ENCODE measurements around the gene MCFD2. TPM values are rescaled to one million over a fixed set of nuclear protein-coding genes. Genes with fewer than 3 reads are reported as not detected.

MCFD2 gene
- polyA plus RNA-seq, 2 donors: 12.4 to 20.4 TPM

DNA sequence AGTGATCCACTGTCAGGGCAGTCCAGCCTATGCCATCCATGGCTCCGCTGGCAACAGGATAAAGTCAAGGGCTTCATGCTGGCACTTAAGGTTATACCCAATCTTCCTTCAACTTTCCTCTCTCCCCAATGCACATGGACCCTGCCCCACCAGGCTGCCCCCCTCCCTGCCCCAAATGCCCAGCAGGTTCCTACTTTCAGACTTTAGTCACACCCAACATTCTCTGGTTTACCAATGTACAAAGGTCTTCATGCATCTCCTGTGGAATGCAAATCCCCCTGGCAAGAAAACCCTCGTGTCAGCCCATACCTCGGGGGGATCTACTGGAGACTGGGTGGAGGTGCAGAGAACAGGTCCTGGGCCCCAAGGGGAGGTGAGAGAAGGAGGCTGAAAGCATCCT lies 59.3 kb downstream of the MCFD2 start:
- H3K9me3 ChIP-seq (ENCODE audit: control insufficient read depth in 2 of 2, insufficient read depth in 1 of 2, low read depth in 1 of 2, low read length in 1 of 2): no peaks in the 10 kb centered on the region
- 79 to 82% methylated on average over 3 of the region's 3 CpGs for WGBS, 2 donors
- no peaks in the 10 kb centered on the region for H3K36me3 ChIP-seq (ENCODE audit: control insufficient read depth in 2 of 2, insufficient read depth in 2 of 2, low read length in 1 of 2)
- H3K27ac ChIP-seq (ENCODE audit: low read depth in 2 of 2, low read length in 1 of 2): peak overlapping the region in 1 of 2 donors; percentile 34
- H3K27me3 ChIP-seq (ENCODE audit: control insufficient read depth in 1 of 2, insufficient read depth in 2 of 2, low read length in 2 of 2): no peaks in the 10 kb centered on the region
- H3K4me3 ChIP-seq (ENCODE audit: low read depth in 1 of 2, low read length in 2 of 2): no peak overlapping the region
- H3K4me1 ChIP-seq (ENCODE audit: control insufficient read depth in 2 of 2, insufficient read depth in 2 of 2, low read length in 1 of 2): peaks cover 4 to 6% of the 10 kb centered on the region in 2 donors

DNA sequence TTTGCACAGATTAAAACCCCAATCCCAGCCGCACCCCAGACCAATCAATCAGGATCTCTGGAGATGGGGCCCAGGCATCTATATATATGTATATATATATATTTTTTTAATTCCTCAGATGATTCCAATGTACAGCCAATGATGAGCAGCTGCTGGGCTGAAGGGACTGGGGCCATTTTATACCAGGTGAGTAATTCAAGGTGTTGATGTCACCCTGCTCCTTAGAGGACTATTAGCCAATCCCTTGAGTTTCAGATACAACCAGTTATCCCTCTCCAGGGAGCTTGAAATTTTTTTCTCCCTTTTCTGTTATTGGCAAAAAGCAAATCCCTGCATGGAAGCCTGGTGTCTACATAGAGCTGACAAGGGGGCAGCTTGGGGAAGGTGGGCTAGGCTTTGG lies 59.8 kb downstream of the MCFD2 start:
- peaks cover 4 to 6% of the 10 kb centered on the region in 2 donors for H3K4me1 ChIP-seq (ENCODE audit: control insufficient read depth in 2 of 2, insufficient read depth in 2 of 2, low read length in 1 of 2)
- H3K27ac ChIP-seq (ENCODE audit: low read depth in 2 of 2, low read length in 1 of 2): peak overlapping the region; percentile 25 to 66
- no peaks in the 10 kb centered on the region for H3K9me3 ChIP-seq (ENCODE audit: control insufficient read depth in 2 of 2, insufficient read depth in 1 of 2, low read depth in 1 of 2, low read length in 1 of 2)
- H3K27me3 ChIP-seq (ENCODE audit: control insufficient read depth in 1 of 2, insufficient read depth in 2 of 2, low read length in 2 of 2): no peaks in the 10 kb centered on the region
- H3K36me3 ChIP-seq (ENCODE audit: control insufficient read depth in 2 of 2, insufficient read depth in 2 of 2, low read length in 1 of 2): no peaks in the 10 kb centered on the region
- H3K4me3 ChIP-seq (ENCODE audit: low read depth in 1 of 2, low read length in 2 of 2): no peak overlapping the region
- 53 to 77% methylated on average over 1 of the region's 1 CpG for WGBS, 2 donors

DNA sequence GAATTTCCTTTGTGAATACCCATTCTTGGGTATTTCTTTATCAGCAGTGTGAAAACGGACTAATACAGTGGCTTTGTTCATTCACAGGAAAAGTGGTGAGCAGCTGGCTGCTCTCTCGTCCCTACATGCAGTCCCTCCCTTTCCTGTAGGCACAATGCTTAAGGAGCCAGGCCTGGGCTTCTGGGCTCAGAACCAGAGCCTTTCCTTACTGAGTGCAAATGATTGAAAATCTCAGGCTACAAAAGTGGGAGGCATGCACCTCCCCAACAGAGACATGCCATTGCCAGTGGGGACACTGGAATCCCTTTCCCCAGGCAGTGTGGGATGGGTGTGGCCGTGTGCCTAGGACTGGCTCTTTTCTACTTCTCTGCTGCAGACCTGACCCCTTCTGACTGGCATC lies 61.3 kb downstream of the MCFD2 start:
- Histone ChIP-seq H3K4me3 (ENCODE audit: low read depth in 1 of 2, low read length in 2 of 2) (no peak overlapping the region), H3K4me1 (ENCODE audit: control insufficient read depth in 2 of 2, insufficient read depth in 2 of 2, low read length in 1 of 2) (peaks cover 4 to 14% of the 10 kb centered on the region in 2 donors), H3K9me3 (ENCODE audit: control insufficient read depth in 2 of 2, insufficient read depth in 1 of 2, low read depth in 1 of 2, low read length in 1 of 2) (no peaks in the 10 kb centered on the region), H3K36me3 (ENCODE audit: control insufficient read depth in 2 of 2, insufficient read depth in 2 of 2, low read length in 1 of 2) (no peaks in the 10 kb centered on the region), H3K27me3 (ENCODE audit: control insufficient read depth in 1 of 2, insufficient read depth in 2 of 2, low read length in 2 of 2) (no peaks in the 10 kb centered on the region), H3K27ac (ENCODE audit: low read depth in 2 of 2, low read length in 1 of 2) (peak overlapping the region; percentile 75 to 82)
- WGBS, 2 donors: 33 to 48% methylated on average over 3 of the region's 3 CpGs

DNA sequence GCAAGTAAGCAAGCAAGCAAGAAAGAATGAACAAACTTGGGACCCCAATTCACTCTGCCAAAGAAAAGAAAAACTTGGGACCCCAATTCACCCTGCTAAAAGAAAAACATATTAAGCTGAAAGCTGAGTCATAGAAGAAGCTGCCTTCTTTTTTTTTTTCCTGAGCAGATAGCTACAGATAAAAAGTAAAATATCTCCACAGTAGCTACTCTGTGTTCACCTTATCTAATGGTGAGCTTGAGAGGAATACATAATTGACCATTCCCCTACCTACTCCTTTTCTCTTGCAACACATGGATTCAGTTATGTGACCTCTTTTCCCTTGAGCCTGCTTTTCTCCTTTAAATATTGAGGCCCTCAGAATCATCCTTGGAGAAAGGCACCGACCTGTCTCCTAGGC lies 63.0 kb downstream of the MCFD2 start:
- peaks cover 4 to 21% of the 10 kb centered on the region in 2 donors for H3K4me1 ChIP-seq (ENCODE audit: control insufficient read depth in 2 of 2, insufficient read depth in 2 of 2, low read length in 1 of 2)
- no peak overlapping the region for H3K27ac ChIP-seq (ENCODE audit: low read depth in 2 of 2, low read length in 1 of 2)
- no peaks in the 10 kb centered on the region for H3K36me3 ChIP-seq (ENCODE audit: control insufficient read depth in 2 of 2, insufficient read depth in 2 of 2, low read length in 1 of 2)
- 88 to 96% methylated on average over 1 of the region's 1 CpG for WGBS, 2 donors
- H3K4me3 ChIP-seq (ENCODE audit: low read depth in 1 of 2, low read length in 2 of 2): no peak overlapping the region
- no peaks in the 10 kb centered on the region for H3K9me3 ChIP-seq (ENCODE audit: control insufficient read depth in 2 of 2, insufficient read depth in 1 of 2, low read depth in 1 of 2, low read length in 1 of 2)
- H3K27me3 ChIP-seq (ENCODE audit: control insufficient read depth in 1 of 2, insufficient read depth in 2 of 2, low read length in 2 of 2): no peaks in the 10 kb centered on the region

DNA sequence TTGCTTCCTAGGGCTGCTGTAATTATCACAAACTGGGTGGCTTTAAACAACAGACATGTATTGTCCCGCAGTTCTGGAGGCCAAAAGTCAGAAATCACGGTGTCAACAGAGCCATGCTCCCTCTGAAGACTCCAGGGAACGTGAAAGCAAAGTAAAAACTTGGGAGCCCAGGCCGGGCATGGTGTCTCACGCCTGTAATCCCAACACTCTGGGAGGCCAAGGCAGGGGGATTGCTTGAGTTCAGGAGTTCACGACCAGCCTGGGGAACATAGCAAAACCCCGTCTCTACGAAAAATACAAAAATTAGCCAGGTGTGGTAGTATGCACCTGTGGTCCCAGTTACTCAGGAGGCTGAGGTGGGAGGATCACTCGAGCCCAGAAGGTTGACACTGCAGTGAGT lies 63.5 kb downstream of the MCFD2 start:
- Histone ChIP-seq H3K4me3 (ENCODE audit: low read depth in 1 of 2, low read length in 2 of 2) (no peak overlapping the region), H3K36me3 (ENCODE audit: control insufficient read depth in 2 of 2, insufficient read depth in 2 of 2, low read length in 1 of 2) (no peaks in the 10 kb centered on the region), H3K27me3 (ENCODE audit: control insufficient read depth in 1 of 2, insufficient read depth in 2 of 2, low read length in 2 of 2) (no peaks in the 10 kb centered on the region), H3K9me3 (ENCODE audit: control insufficient read depth in 2 of 2, insufficient read depth in 1 of 2, low read depth in 1 of 2, low read length in 1 of 2) (no peaks in the 10 kb centered on the region), H3K27ac (ENCODE audit: low read depth in 2 of 2, low read length in 1 of 2) (no peak overlapping the region), H3K4me1 (ENCODE audit: control insufficient read depth in 2 of 2, insufficient read depth in 2 of 2, low read length in 1 of 2) (peaks cover 4 to 25% of the 10 kb centered on the region in 2 donors)
- 89 to 91% methylated on average over 9 of the region's 9 CpGs for WGBS, 2 donors

Other genes starting within 250 kb of the MCFD2 start
- 1 to 10 TPM; 2.1 to 3.8 TPM for gene SOCS5, start 216.5 kb downstream of the MCFD2 start, polyA plus RNA-seq
- 10 to 100 TPM; 14.7 to 20.6 TPM for gene TTC7A, start 25.4 kb upstream of the MCFD2 start, polyA plus RNA-seq
- not detected for gene STPG4, start 239.5 kb upstream of the MCFD2 start, polyA plus RNA-seq

Measured in esophagus (tissue), 2 donors.